MM.1S (cell line): ENCODE measurements around the gene MVB12B.

ENCODE experiments used
- CTCF ChIP-seq: fragments of 300-600 bp; sonication (generic); IDR thresholded peaks from 2 replicates; pipeline ENCODE4 v1.5.1; 2016; ENCODE audit warnings: antibody characterized with exemption, low read length, mixed read lengths
- EZH2phosphoT487 ChIP-seq: fragments of 300-600 bp; sonication (generic); IDR thresholded peaks from 2 replicates; pipeline ENCODE4 v1.6.1; 2018; ENCODE audit warnings: antibody characterized with exemption, low read length

- TF ChIP-seq CTCF (no peak), EZH2phosphoT487 (no peak)
Measured at GRCh38 chr9:126371007-126371870, 44.6 kb downstream of the MVB12B start.
